Measurements from ENCODE around the gene PPP2R3C.
"Not testable (repeated sequence)": the region's sequence is repeated elsewhere in the genome, so short reads cannot be mapped to it uniquely, and the experiment has no call there.

Gene PPP2R3C

DNA sequence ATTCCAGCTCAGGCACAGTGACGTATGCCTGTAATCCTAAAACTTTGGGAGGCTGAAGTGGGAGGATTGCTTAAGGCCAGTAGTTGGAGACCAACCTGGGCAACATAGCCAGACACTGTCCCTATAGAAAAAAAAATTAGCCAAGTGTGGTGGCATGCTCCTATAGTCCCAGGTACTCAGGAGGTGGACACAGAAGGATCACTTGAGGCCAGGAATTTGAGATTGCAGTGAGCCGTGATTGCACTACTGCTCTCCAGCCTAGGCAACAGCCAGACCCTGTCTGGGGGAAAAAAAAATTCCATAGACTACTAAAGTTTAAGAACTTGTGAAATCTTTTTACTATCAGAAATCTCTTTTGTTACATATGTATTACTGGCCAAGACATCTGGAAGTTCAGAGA lies 69.2 kb downstream of the PPP2R3C start:
- DNase-seq (ENCODE audit: low read depth, low spot score): no peak

DNA sequence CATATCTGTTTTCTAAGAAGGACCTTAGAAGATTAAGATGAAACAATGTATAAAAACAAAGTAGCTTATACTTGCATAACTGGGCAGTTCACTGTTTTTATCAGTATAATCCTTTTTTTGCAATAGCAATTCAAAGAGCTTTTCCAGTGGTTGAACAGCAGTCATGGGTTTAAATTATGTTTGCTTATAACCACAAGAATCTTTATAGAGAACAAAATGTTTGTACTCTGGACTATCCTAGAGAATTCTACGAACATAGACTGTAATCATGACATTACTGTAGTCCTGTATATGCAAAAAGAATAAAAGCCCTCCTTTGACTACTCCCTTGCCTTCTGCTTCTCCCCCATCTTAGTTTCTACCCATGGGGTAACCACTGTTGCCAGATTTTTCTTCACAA lies 70.0 kb downstream of the PPP2R3C start:
- no peak for DNase-seq (ENCODE audit: low read depth, low spot score)

DNA sequence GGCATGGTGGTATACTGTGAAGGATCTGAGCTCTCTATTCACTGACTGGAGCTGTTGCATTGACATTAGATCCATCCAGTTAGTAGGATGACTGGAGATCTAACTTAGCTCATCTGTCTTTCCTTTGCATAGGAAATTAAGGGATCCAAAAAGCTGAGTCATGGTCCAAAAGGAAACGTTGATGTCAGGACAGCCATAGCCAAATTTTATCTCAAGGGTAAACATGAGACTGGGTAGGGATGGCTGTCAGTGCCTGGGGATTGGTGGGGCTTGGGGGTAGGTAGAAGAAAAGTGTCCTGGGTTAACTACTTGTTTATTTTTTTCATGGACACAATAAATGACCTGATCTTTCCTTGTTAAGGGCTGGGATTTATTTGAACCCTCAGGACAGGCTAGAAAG lies 71.1 kb downstream of the PPP2R3C start:
- DNase-seq (ENCODE audit: low read depth, low spot score): no peak

DNA sequence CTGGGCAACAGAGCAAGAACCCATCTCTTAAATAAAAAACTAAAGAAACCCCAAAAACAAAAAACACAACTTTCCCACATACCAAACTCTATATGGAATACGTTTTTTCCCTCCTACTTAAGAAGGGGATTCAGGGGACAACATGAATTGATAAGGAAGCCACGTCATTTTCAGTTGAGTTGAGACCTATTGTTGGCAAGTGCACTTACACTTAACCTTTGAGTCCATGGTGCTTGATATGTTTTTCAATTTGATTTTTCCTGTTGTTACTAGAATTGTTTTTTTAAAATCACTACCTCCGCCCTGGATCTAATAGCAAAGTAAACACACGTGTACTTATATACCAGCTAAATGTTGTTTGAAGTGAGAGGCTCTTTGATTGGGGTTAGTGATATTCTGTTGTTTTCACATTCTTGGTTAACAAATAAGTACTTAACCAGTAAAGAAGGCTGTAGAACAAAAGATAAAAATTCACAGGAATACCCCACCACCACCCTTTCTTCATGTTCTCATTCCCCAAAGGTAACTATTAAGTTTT lies 73.7 kb downstream of the PPP2R3C start:
- no peak for DNase-seq (ENCODE audit: low read depth, low spot score)

DNA sequence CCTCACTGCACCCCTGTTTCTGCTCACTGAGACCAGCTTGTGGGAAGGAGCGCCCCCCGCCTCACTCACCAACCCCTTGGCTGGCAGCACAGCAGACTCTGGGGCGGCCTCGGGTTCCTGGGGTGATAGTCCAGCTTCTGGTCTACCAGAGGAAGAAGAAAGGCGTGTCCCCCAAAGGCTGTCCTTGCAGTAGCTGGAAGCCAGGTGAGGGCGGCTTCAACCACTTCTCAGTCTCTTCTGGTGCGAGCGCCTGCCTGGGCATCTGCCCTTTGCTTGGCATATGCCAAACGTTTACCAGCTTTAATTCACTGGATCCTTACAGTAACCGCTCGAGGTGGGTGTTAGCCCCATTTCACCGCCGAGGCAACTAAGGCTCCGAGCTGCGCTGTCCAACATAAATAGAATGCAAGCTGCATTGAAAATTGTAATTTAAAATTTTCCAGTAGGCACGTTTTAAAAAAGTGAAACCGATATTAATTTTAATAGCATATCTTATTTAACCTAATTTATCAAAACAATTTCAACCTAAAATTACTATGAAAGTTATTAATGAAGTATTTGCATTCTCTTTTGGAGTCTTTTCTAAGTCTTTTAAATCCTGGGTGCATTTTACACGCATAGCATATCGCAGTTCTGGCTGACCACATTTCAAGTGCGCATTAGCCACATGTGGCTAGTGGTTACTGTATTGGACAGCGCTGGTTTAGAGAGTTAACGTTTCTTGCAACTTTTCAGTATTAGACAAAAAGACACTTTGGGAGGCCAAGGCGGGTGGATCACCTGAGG lies 74.8 kb downstream of the PPP2R3C start:
- no peak for DNase-seq (ENCODE audit: low read depth, low spot score)

DNA sequence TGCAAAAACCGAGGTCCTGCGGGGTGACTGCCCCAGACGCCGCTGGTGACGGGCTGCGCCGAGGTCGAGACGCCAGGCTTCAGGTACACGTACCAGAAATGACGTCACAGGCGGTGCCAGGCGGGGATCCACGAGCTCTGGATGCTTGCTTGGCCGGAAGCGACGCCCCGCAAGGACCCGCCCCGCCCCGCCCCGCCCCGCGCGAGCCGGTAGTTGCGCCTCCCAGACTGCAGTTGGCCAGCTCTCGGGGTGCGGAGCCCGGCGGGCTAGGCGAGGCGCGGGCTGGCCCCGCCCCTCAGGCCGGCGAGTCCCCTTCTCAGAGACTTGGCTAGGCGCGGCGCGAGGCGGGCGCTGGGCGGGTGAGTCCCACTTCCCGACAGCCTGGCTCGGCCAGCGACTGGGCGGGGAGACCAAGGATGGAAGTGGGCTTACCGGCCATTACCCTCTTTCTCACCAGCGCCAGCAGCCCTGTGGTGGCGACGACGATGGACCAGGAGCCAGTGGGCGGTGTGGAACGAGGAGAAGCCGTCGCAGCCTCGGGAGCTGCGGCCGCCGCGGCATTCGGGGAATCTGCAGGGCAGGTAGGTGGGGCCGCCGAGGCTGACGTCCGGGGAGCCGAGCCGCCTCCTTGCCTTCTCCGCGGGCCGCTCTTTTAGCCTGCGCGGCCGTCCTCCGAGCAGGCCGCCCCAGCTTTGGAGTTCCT lies 75.6 kb downstream of the PPP2R3C start, which contains the start of gene FAM177A1:
FAM177A1 (plus strand) TSS at position 225 of the 703 bp plus-strand sequence; CDS start at position 417, 192 bp downstream.
- peak; percentile 85 for DNase-seq (ENCODE audit: low read depth, low spot score)

DNA sequence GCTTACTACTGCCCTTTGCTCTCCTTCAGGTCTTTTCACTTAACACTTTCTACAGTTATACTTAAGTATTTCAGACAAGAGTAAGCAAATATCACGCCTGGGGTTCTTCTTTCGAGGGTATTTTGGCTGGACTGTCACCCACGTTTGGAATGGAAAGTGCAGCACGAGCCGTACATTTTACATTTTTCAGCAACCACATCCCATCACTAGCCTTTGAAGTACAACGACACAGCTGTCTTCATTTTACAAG lies 76.1 kb downstream of the PPP2R3C start:
- no peak for DNase-seq (ENCODE audit: low read depth, low spot score)

DNA sequence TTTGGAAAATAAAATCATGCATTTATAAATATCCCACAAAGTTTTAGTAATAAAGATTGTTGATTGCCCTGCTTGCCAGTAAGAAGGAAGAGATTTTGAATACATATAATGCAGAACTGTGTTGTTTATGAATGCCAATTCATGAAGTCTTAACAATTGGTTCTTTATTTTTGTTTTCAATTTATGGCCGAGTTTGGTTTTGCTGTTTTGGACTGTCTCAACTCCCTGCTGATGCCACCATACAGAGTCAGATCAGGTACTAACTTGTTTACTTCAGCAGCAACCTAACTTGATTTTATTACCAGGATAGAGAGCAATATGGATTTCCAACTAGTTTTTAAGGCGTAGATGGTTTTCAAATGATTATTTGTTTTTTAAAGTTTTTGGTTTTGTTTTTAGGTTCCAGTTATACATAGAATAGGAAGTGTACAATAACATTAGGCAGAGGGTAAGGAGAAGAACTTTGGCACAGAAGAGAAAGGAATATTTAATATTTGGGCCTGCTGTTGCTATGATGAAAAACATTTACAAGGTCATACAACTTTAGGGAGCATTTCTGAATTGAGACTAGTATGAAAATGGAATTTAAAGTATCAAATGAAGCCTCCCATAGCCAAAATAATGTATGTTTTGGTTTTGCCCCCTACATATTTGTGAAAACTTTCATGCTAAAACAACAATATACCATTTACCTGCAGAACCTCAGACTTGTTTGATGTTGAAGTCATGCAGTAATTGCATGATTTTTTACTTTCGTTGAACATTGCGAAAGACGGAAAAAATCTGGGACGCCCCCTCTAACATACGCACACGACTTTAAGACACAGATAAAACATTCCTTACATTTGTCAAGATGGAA lies 76.6 kb downstream of the PPP2R3C start:
- DNase-seq (ENCODE audit: low read depth, low spot score): no peak

DNA sequence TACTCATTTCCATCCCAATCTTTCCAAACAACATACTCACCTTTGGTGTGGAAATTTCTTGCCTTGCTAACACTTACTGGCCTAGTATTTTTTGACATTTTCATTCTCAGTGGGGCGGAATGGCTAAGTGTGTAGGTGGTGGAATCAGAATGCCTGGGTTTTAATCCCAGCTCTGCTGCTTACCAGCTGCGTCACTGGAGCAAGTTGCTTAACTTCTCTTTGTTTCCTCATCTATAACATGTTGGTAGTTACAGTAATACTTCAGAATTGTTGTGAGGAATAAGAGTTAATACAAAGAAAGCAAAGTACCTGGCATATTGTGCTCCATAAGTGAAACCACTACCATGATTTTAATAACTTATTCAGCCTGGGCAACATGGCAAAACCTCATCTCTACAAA lies 78.7 kb downstream of the PPP2R3C start:
- no peak for DNase-seq (ENCODE audit: low read depth, low spot score)

DNA sequence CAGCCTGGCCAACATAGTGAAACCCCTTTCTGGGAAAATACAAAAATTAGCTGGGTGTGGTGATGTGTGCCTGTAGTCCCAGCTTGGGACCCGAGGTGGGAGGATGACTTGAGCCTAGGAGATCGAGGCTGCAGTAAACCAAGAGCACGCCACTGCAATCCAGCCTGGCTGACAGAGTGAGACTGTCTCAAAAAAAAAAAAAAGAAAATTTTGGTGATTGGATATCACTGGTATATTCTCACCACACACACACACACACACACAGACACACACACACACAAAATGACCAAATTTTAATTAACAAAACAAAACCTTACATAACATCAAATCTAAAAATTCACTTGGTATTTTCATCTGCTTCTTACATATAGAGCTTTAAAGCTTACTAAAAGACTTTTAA lies 79.2 kb downstream of the PPP2R3C start:
- no peak for DNase-seq (ENCODE audit: low read depth, low spot score)

DNA sequence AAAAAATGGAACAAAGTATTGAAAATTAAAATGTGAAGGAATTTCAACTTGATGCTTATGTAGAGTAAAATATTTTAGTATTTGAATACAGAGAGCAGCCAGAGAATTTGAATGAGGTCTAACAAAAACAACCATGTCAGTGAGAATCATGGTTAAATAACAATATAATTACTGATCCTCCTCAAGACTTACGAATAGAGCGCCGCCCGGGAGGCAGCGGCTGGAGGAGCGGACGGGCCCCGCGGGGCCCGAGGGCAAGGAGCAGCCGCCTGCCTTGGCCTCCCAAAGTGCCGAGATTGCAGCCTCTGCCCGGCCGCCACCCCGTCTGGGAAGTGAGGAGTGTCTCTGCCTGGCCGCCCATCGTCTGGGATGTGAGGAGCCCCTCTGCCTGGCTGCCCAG lies 83.5 kb downstream of the PPP2R3C start:
- not testable (repeated sequence) for DNase-seq (ENCODE audit: low read depth, low spot score)
